Tibial artery (tissue), 4 donors: ENCODE measurements around the gene ZNF660.
"Not testable (repeated sequence)": the region's sequence is repeated elsewhere in the genome, so short reads cannot be mapped to it uniquely, and the experiment has no call there.

Experiments used
- DNase-seq, 2 donors: peaks; one replicate each; pipeline ENCODE4 v3.0.0-alpha.2; 2019
- H3K27ac ChIP-seq, 2 donors: fragments of 200-600 bp; sonication (generic) in 1 of 2; 1 replicate in 1 of 2; 2 replicates in 1 of 2; pipeline ENCODE4 v1.5.1; 2018 to 2019; ENCODE audit warnings: mild to moderate bottlenecking in 1 of 2
- H3K27me3 ChIP-seq, 2 donors: fragments of 200-600 bp; sonication (generic) in 1 of 2; one replicate each; pipeline versions ENCODE4 v1.5.1 to v1.6.0; 2016 to 2019
- H3K36me3 ChIP-seq, 3 donors: fragments of 200-600 bp; sonication (generic) in 2 of 3; one replicate each; pipeline ENCODE4 v1.5.1; 2016 to 2019; ENCODE audit warnings: mild to moderate bottlenecking in 2 of 3
- H3K4me1 ChIP-seq, 4 donors: fragments of 200-600 bp; sonication (generic) in 2 of 4; 1 replicate in 3 of 4; 2 replicates in 1 of 4; pipeline ENCODE4 v1.5.1; 2016 to 2019
- H3K4me3 ChIP-seq, 2 donors: fragments of 200-600 bp; sonication (generic) in 1 of 2; 1 replicate in 1 of 2; 2 replicates in 1 of 2; pipeline ENCODE4 v1.5.1; 2018 to 2019; ENCODE audit warnings: mild to moderate bottlenecking in 2 of 2
- H3K9me3 ChIP-seq, 3 donors: fragments of 200-600 bp; sonication (generic) in 1 of 3; one replicate each; pipeline ENCODE4 v1.5.1; 2016 to 2019
- CTCF ChIP-seq, 2 experiments: fragments of 200-600 bp in 1 of 2; fragments of 450-650 bp in 1 of 2; IDR thresholded peaks; one replicate each; pipeline ENCODE4 v1.5.1; 2017 to 2019; ENCODE audit warnings: antibody characterized with exemption in 2 of 2, mild to moderate bottlenecking in 1 of 2, moderate library complexity in 1 of 2
- intact Hi-C: fragments of 100-400 bp; cut with DNase I; formaldehyde crosslinking; loops from one replicate; pipeline ENCODE4 v1.15.0; 2023; ENCODE audit warnings: low total_unique reads

Gene ZNF660

GRCh38 chr3:44557074-44557473, 27.7 kb upstream of the ZNF660 start:
- no peak for DNase-seq
- H3K27me3 ChIP-seq = peaks cover 0 to 3% of the 10 kb centered on the region in 2 donors
- TF ChIP-seq CTCF (IDR thresholded peaks at IDR 0.05) = no peak
- no peak overlapping the region for H3K27ac ChIP-seq
- no peaks in the 10 kb centered on the region for H3K9me3 ChIP-seq
- peaks cover 0 to 16% (median 12%) of the 10 kb centered on the region in 4 donors for H3K4me1 ChIP-seq
- H3K36me3 ChIP-seq = peaks cover 25 to 32% (median 30%) of the 10 kb centered on the region in 3 donors
- no peak overlapping the region for H3K4me3 ChIP-seq
- intact Hi-C loops = no loop called here

DNA sequence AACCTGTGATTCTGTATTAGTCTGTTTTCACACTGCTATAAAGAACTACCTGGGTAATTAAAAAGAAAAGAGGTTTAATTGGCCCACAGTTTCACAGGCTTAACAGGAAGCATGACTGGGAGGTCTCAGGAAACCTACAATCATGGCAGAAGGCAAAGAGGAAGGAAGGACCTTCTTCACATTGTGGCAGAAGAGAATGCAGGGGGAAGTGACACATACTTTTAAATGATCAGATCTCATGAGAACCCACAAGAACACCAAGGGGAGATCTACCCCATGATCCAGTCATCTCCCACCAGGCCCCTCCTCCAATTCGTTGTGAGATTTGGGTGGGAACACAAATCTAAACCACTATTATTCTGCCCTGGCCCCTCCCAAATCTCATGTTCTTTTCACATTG, 23.7 kb upstream of the ZNF660 start:
- TF ChIP-seq CTCF (IDR thresholded peaks at IDR 0.05) = no peak
- Histone ChIP-seq H3K36me3 (peaks cover 42 to 64% (median 54%) of the 10 kb centered on the region in 3 donors), H3K4me1 (peaks cover 0 to 10% (median 4%) of the 10 kb centered on the region in 4 donors), H3K27ac (no peak overlapping the region), H3K9me3 (no peaks in the 10 kb centered on the region), H3K27me3 (no peaks in the 10 kb centered on the region), H3K4me3 (no peak overlapping the region)
- no peak for DNase-seq
- intact Hi-C loops = no loop called here

- no peaks in the 10 kb centered on the region for H3K9me3 ChIP-seq
- DNase-seq = no peak
- peaks cover 51 to 72% (median 64%) of the 10 kb centered on the region in 3 donors for H3K36me3 ChIP-seq
- H3K4me1 ChIP-seq = peaks cover 0 to 5% (median 0%) of the 10 kb centered on the region in 4 donors
- H3K4me3 ChIP-seq = no peak overlapping the region
- TF ChIP-seq CTCF (IDR thresholded peaks at IDR 0.05) = no peak
- intact Hi-C loops = no loop called here
- no peaks in the 10 kb centered on the region for H3K27me3 ChIP-seq
- H3K27ac ChIP-seq = no peak overlapping the region
These were observed 22.6 kb upstream of the ZNF660 start for GRCh38 chr3:44562147-44562546.

- Histone ChIP-seq H3K9me3 (peaks cover 0 to 39% (median 25%) of the 10 kb centered on the region in 3 donors), H3K27me3 (no peaks in the 10 kb centered on the region), H3K36me3 (peaks cover 73 to 82% (median 78%) of the 10 kb centered on the region in 3 donors), H3K4me1 (no peaks in the 10 kb centered on the region), H3K27ac (no peak overlapping the region), H3K4me3 (no peak overlapping the region)
- DNase-seq = no peak
- intact Hi-C loops = no loop called here
- TF ChIP-seq CTCF (IDR thresholded peaks at IDR 0.05) = no peak
These were observed 16.2 kb upstream of the ZNF660 start for GRCh38 chr3:44568561-44568960.

GRCh38 chr3:44571024-44571423, 13.7 kb upstream of the ZNF660 start:
- intact Hi-C loops = no loop called here
- DNase-seq = no peak
- H3K4me1 ChIP-seq = no peaks in the 10 kb centered on the region
- no peak overlapping the region for H3K4me3 ChIP-seq
- peaks cover 0 to 39% (median 25%) of the 10 kb centered on the region in 3 donors for H3K9me3 ChIP-seq
- H3K27me3 ChIP-seq = no peaks in the 10 kb centered on the region
- TF ChIP-seq CTCF (IDR thresholded peaks at IDR 0.05) = no peak
- peaks cover 54 to 67% (median 60%) of the 10 kb centered on the region in 3 donors for H3K36me3 ChIP-seq
- no peak overlapping the region for H3K27ac ChIP-seq

- H3K27ac ChIP-seq = no peak overlapping the region
- no peaks in the 10 kb centered on the region for H3K4me1 ChIP-seq
- TF ChIP-seq CTCF (IDR thresholded peaks at IDR 0.05) = no peak
- H3K36me3 ChIP-seq = peaks cover 3 to 17% (median 8%) of the 10 kb centered on the region in 3 donors
- DNase-seq = no peak
- intact Hi-C loops = no loop called here
- H3K4me3 ChIP-seq = no peak overlapping the region
- H3K27me3 ChIP-seq = no peaks in the 10 kb centered on the region
- peaks cover 0 to 10% (median 0%) of the 10 kb centered on the region in 3 donors for H3K9me3 ChIP-seq
These were observed 8.2 kb upstream of the ZNF660 start for GRCh38 chr3:44576613-44577012.

GRCh38 chr3:44577354-44577952, 7.3 kb upstream of the ZNF660 start:
- intact Hi-C loops, H3K27ac ChIP-seq, H3K36me3 ChIP-seq, H3K4me1 ChIP-seq, H3K9me3 ChIP-seq, H3K27me3 ChIP-seq, H3K4me3 ChIP-seq, DNase-seq: not testable (repeated sequence)

- H3K27me3 ChIP-seq, intact Hi-C loops, H3K9me3 ChIP-seq, H3K27ac ChIP-seq, H3K36me3 ChIP-seq, H3K4me1 ChIP-seq, H3K4me3 ChIP-seq, DNase-seq: not testable (repeated sequence)
These were observed 6.4 kb upstream of the ZNF660 start for GRCh38 chr3:44578316-44578715.
